NCI-H82 treated with DMSO at 0.1 percent for 48 hours (cell line): ENCODE results near the gene BMAL2.
A peak's percentile ranks its signal among the peaks of the same experiment; 100 is the strongest.

ENCODE experiments used
- DNase-seq: peaks from one replicate; lab custom pipeline; 2025; ENCODE audit not compliant: unreplicated experiment; lab: John Stamatoyannopoulos, UW

BMAL2 gene, protein sequence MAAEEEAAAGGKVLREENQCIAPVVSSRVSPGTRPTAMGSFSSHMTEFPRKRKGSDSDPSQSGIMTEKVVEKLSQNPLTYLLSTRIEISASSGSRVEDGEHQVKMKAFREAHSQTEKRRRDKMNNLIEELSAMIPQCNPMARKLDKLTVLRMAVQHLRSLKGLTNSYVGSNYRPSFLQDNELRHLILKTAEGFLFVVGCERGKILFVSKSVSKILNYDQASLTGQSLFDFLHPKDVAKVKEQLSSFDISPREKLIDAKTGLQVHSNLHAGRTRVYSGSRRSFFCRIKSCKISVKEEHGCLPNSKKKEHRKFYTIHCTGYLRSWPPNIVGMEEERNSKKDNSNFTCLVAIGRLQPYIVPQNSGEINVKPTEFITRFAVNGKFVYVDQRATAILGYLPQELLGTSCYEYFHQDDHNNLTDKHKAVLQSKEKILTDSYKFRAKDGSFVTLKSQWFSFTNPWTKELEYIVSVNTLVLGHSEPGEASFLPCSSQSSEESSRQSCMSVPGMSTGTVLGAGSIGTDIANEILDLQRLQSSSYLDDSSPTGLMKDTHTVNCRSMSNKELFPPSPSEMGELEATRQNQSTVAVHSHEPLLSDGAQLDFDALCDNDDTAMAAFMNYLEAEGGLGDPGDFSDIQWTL

DNA sequence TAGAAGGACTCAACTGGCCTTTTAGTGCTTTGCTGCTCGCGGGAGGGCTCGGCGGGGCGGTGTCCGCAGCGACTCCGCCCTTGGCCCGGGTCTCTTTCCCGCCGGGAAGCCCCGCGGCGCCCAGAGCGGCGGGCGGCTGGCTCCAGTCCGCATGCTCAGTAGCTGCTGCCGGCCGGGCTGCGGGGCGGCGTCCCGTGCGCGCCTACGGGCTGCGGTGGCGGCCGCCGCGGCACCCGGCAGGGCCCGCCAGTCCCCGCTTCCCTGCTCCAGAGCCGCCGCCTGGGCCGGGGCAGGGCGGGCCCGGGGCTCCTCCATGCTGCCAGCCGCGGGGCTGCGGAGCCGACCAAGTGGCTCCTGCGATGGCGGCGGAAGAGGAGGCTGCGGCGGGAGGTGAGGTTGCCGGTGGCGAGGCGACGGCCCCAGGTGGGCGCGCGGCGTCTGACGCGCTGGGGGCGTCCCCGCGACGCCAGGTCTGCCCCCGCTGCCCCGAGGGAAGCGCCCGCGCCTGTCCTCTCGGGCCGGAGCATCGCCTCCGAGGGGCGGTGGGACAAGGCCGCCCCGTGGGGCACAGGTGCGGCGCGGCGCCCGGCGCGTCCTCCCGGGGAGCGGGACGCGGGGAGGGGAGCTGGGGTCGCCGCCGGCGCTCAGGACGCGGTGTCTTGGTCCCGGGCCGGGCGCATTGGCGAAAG lies at the start of gene BMAL2:
BMAL2 (plus strand) TSS at position 123 of the 689 bp plus-strand sequence; CDS start at position 360, 237 bp downstream.
- DNase-seq, result no peak

DNA sequence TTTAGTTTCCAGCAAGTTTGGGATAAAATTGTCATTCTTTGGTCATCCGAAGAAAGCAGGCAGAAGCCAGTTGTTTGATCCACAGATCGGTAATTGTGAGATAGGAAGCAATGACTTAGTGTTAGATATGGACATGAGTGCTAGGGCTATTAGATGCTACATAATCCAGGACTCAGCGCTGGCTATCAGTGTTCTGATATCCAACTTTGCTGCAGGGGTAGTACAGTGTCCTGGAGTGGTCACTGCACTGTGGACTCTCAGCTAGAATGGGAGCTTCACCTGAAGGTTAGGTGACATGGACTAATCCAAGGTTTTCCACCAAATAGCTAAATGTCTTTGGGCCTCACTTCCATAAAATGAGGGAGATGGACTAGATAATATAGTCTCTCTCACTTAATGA lies 48.6 kb upstream of the BMAL2 start:
- DNase-seq, result no peak

DNA sequence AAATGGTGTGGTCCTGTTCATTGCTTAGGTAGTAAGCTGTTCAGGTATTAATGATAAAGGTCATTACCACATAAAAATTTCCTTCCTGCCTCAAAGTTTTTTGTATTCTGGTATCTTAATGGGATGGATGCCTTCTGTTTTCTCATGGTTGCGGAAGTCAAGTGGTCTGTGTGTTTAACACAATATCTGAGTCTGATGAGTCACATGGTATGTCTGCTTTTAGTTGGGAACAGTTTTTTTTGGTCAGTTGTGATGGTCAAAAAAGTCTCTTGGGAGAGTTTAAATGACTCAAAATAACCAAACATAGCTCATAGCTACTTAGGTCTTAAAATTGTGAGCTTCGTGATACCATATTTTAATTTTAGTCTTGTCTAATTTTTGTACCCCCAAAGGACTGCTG lies 47.9 kb upstream of the BMAL2 start:
- no peak for DNase-seq

DNA sequence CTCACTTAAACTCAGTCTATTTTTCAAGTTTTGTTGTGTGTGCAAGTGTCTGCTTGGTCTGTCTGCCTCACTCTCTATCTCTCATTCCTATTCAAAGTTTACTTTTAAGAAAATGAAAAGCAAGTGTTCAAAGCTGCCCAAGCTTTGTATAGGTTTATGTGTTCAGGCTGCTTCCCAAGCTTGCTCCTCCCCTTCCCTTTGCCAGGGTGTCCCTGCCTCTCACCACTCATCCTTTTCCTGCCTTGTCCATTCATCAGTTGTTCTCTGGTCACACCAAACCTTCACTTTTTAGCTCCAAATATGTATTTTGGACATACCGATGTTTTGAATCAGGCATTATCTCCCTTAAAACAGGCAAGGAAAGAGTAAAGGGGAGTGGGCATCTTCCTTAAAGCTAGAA lies 47.2 kb upstream of the BMAL2 start:
- no peak for DNase-seq

DNA sequence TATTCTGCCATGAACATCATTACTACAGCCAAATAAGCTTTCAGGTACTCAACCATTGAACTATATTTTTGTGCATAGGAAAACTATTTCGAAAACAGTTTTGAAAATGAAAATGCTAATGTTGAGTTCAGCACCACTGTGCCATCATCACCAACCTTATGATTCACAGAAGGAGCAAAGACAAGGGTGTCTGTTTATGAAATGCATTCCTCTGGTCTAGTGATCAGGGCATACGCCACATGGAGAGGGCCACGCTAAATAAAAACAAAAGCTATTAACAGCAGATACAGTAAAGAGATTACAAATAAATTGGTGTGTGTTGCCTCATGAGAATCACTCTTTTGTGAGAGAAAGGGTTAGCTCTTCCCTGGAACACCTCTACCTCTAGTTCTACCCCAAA lies 43.2 kb upstream of the BMAL2 start:
- DNase-seq, result no peak

DNA sequence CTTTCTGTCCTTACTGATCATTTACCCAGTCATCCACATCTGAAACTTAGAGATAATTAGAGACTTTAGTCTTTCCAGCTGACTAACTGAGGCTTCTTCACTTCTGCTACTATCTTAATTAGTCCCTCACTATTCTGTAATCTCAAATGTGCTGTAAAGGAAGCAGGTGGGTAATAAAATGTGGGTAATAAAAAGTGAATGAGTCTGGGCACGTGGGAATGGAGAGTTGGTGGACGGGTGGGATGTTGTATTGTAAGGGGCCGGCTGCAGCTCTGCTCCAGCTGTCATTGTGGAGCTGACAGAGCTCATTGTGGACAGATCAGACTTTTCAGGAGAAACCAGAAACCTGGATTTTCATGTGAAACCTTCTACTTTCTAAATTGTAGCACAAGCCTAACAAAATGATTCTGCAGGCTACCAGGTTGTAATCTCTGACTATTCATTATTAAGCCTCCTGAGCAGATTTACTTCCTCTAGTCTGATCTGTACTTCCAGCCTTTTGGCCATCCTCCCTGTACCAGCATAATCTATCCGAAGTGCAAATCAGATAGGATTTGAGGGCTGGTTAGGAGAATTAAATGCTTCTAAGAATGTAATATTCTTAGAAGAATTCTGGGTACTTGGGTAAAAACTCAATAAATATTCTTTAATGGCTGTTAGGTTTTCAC lies 42.0 kb upstream of the BMAL2 start:
- DNase-seq, result peak; percentile 70

DNA sequence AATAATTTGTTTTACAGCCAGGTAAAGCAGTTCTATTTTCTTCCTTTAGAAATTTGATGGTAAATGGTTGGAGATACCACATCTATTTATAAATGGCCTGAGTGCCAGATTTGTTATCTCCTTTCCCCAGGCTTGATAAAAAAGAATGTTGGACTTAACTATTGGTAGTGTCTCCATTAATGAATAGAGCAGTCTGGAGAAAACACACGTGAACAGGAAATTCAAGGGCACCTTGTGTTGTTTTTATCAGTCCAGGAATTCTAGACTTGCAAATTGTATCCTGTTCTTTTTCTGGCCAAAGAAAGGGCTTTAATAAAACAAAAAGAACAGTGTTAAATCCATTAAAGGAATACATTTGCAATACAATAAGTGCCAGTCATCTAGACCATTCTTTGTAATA lies 40.8 kb upstream of the BMAL2 start:
- DNase-seq, result no peak

DNA sequence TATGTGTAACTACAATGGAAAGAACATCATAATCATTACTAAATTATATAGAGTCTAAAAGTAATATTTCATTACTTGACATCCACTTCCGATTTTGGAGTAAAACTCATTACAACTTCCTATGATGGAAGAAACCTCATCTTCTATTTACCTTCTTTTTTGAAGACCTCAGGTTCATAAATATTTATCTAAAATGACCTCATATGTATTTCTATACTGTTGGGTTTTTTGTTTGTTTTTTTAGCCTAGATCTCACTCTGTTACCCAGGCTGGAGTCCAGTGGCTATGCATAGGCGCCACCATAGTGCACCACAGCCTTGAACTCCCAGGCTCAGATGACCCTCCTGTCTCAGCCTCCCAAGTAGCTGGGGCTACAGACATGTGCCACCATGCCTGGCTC lies 39.9 kb upstream of the BMAL2 start:
- no peak for DNase-seq

DNA sequence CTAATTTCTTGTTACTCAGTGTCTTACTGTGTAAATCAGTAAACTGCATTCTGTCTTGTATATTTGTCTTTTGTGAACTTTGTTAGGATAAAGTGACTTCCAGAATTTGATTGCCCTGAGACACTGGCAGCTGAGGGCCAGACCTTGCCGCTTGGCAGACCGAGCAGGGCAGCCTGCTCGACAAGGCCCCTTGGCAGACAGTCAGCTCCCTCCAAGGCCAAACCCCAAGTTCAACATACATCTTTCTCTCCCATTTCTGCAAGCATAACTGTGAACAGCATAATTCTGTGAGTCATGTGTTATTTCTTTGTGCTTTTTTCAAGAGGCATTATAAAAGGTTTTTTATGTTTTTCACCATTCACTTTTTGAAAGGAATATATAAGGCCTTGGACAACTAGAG lies 39.2 kb upstream of the BMAL2 start:
- no peak for DNase-seq

DNA sequence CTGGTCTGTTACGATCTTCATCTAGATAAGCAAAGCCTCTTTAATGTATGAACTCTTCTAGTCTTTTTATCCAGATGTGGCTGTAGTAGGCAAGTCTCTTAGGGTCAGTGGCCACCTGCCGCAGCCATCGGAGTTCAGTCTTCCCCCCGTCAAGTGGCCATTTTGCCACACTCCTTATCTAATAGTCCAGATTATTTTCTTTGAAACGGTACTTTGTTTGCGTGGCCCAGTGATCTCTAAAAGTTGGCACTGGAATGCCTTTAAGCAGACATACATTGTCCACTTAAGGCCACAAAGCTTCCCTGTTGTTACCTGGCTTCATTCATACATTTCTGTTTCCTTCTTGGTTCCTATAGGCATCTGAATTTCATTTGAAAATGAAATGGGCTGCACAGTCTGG lies 36.0 kb upstream of the BMAL2 start:
- DNase-seq, result no peak

DNA sequence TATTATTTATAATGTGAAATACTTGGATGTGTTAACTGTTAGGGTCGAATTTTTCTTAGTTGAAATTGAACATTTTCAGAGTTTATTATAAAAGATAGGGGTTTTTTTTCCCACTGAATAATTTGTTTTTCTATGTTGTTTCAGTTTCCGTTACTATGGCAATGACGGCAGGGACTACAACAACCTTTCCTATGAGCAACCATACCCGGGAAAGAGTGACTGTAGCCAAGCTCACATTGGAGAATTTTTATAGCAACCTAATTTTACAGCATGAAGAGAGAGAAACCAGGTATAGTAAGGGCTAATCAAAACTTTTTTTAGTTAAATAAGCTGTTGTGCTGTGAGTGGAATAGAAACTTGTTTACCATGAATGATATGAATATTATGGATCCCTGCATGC lies 35.1 kb upstream of the BMAL2 start:
- no peak for DNase-seq

DNA sequence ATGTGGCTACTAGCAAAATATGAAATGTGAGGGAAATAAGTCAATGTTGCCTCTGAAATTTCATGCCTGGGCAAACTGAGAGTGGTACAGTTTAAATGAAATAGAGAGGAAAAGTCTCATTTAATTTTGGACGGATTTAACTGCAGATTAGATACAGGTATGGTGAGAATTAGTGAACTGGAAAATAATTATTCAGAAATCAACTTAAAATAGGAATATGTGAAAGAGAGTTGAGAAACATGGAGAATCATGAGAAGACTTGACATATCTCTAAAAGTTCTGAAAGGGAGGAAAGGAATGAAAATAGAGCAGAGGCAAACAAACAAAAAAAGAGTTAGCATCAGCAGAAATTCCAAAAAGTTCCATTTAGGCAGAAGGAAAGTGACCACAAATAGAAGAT lies 33.5 kb upstream of the BMAL2 start:
- no peak for DNase-seq

DNA sequence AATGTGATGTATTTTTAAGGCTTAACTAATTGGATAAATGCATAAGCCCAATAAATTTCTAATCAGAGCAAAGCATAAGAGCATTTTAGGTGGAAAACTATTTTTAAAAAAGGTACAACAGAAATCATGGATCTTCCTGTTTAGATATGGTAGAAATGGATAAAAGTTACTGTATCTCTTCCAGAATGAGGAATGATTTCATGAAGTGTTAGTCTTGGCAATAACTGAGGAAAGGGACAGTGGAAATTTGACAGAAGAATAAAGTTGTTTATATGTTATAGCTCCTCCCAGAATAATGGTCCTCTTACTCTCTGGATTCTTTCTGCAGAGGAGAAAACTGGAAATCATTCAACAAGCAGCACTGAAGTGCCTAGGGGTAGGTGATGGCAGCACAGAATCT lies 32.4 kb upstream of the BMAL2 start:
- no peak for DNase-seq

DNA sequence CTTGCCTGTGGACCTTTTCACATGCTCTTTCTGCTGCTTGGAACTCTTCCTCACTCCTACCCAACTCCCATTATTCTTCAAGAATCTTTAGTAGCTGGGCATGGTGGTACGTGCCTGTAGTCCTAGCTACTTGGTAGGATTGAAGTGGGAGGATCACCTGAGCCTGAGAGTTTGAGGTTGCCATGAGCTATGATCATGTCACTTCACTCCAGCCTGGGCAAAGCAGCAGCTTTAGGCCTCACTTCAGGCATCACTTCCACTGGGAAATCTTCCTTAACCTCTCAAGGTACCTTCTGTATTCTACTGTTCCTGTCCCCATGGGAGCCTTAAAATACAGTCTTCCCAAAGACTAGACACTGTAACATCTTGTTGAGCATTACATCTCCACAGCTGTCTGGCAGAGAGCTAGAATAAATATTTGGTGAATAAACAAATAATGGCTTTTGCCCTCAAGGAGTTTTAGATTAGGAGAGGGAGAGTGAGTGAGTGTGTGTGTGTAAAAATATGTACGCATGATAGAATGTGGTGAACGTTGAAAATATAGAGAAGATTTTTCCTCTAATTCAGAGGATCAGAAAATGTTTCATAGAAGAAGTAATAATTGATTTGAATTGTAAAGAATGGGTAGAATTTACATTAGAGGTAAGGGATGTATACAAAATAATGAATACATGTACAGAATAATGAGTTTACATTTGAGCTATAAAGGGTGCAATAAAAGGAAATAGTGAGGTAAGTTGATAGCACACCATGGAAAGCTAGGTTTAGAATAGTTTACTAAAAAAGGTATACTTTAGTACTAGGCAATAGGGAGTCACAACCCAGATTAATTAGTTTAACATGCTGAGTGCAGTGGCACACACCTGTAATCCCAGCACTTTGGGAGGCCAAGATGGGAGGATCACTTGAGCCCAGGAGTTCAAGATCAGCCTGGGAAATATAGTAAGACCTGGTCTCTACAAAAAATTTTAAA lies 29.2 kb upstream of the BMAL2 start:
- no peak for DNase-seq

DNA sequence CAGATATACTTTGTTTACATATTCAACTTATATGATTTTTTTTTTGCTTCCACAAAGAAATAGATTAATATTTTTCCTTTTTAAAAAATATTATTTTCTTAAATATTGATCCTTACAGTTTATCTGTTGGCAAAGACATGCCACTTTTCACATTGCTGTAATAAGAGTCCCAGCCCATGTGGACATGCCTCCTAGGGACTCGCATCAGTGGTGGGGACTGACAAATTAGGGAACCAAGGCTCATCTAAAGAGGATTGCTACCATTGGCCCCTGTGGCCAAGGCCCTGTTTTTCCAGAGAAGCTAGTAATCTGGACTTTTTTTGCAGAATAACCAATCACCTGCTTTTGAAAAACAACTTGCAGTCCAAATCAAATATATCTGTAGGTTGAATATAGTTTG lies 27.8 kb upstream of the BMAL2 start:
- no peak for DNase-seq

DNA sequence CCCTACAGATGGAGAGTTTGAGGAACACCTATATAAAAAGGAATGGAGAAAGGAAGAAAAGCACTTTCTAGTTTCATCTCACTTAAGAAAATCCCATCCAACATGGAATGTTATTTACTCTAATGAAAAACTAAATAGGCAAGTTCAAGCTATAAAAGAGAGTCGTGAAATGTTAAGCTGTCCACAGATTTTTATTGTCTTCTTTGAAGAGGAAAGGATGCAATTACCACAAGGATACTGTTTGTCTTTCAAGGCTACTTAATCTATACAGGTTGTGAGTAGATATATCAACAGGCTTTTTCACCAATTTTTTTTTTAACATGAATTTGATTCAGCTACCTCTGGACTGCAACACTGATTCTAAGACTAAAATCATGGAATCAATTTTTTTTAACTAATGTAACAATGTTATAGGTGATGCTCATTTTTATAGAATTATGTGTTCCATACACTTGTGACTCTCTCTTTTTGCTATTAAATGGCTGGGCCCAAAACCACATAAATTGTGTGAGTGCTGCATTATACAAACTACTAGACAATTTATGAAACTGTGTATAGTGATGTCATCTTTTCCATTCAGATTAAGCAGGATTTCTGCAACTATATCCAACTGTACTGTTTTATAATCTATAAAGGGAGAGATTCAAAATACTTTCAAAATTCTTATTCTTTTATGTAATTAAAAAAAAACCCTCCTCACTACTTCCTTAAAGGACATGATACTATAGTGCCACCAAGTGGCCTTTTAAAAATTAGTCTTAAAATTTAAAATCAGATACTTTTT lies 26.8 kb upstream of the BMAL2 start:
- DNase-seq, result peak; percentile 18

DNA sequence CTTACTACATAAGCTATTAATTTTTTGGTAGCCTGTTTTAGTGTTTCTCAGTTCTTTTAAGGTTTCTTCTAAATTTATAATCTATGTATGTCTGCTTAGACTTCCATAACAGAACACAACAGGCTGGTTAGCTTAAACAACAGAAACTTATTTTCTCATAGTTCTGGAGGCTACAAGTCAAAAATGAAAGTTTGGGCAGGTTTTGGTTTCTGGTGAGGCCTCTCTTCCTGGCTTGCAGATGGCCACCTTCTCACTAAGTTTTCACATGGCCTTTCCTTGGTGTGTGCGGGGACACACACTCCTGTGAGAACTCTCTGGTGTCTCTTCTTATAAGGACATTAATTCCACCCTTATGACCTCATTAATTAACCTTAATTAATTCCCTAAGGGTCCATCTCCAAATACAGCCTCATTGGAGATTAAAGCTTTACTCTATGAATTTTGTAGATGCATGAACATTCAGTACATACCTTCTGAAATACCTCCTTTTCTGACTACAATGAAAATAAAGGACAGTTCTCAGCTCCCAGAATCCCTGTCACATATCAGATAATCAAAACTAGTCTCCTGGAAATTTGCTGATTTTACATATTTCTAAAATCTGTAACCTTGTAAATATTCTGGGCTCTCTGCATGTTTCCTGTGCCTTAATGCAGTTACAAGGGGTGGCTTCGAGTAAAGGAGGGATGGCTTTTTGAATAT lies 23.2 kb upstream of the BMAL2 start:
- DNase-seq, result no peak

DNA sequence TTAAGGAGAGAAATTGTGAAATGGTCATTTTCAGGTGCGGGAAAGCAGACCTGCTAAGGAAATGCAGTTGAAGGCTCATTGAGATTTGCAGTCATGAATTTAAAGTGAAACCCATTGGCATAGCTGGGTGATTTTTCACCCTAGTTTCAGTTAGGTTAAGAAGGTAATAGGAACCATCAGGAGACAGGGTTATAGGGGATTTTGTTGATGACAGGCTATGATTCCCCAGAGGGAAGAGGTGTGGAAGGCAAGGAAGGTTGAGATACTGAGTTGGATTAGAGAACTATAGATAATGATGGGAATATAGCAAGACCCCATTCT lies 22.7 kb upstream of the BMAL2 start:
- DNase-seq, result no peak

DNA sequence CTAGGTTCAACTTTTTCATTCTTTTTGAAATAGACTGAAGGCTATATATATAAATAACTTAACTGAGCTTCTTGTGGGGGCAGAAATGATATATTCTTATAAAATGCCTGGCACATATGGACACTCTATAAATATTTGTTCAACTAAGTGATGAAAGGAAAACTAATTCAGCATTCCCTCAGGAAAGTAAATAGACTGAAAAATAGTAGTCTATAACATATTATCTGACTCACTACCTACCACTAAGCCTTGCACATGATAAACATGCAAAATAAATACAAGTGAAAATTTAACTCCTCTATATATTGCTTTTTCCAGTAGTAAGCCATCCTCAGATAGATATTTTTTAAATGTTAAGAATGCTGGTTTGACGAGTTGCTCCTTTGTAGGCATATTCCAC lies 15.7 kb upstream of the BMAL2 start:
- DNase-seq, result no peak
